PC-3 (cell line): Measurements from ENCODE around the gene PARN.

Experiments used
- EZH2 ChIP-seq: fragments of 300-600 bp; sonication (generic); IDR thresholded peaks from one replicate; pipeline ENCODE4 v1.6.1; 2017; ENCODE audit warnings: antibody characterized with exemption, mild to moderate bottlenecking, low read length; ENCODE audit not compliant: unreplicated experiment
- TF ChIP-seq, protein P1 (sequence below): fragments of 300-600 bp; sonication (generic); conservative IDR thresholded peaks from 2 replicates; pipeline ENCODE4 v1.5.1; 2017; ENCODE audit warnings: antibody characterized with exemption, low read depth, mild to moderate bottlenecking, low read length

GRCh38 chr16:14389359-14389758 is 240.7 kb downstream of the PARN start:
- TF ChIP-seq EZH2, result no peak
- TF ChIP-seq, protein P1, sequence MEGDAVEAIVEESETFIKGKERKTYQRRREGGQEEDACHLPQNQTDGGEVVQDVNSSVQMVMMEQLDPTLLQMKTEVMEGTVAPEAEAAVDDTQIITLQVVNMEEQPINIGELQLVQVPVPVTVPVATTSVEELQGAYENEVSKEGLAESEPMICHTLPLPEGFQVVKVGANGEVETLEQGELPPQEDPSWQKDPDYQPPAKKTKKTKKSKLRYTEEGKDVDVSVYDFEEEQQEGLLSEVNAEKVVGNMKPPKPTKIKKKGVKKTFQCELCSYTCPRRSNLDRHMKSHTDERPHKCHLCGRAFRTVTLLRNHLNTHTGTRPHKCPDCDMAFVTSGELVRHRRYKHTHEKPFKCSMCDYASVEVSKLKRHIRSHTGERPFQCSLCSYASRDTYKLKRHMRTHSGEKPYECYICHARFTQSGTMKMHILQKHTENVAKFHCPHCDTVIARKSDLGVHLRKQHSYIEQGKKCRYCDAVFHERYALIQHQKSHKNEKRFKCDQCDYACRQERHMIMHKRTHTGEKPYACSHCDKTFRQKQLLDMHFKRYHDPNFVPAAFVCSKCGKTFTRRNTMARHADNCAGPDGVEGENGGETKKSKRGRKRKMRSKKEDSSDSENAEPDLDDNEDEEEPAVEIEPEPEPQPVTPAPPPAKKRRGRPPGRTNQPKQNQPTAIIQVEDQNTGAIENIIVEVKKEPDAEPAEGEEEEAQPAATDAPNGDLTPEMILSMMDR, result no peak
